ENCODE measurements around the gene LENG8.

- TF ChIP-seq POLR2A (IDR thresholded peaks at IDR 0.05): no peak
- no peak for TF ChIP-seq CTCF (IDR thresholded peaks at IDR 0.05)
Observed at GRCh38 chr19:54480051-54480450, 31.1 kb downstream of the LENG8 start.
